Neural progenitor cell (in vitro differentiated cells): ENCODE data around the gene PRODH.

Experiments used
- CTCF ChIP-seq: fragments of 200-600 bp; sonication (generic); IDR thresholded peaks from 2 replicates; pipeline ENCODE4 v1.5.1; 2017; ENCODE audit warnings: antibody characterized with exemption, mild to moderate bottlenecking
- EZH2phosphoT487 ChIP-seq: fragments of 200-600 bp; sonication (generic); IDR thresholded peaks from 2 replicates; pipeline ENCODE4 v1.6.1; 2017; ENCODE audit warnings: antibody characterized with exemption

DNA sequence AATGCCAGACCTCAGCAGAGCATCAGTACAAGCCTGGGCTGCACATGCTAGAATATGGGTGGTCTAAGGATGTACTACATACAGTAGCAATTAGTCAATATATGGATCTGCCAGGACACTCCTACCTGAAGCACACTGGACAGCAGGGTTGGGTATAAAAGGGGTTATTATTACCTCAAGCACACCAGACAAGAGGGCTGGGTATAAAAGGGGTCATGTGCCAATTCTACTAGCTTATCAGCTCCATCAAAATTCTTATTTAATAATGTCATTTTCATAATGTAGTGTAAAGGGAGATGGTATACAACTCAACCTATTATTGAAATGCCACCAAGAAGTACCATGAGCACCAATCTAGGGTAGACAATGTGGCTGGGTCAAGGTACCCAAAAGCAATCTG lies 44.7 kb upstream of the PRODH start:
- TF ChIP-seq EZH2phosphoT487 (no peak), CTCF (no peak)
